CD4-positive, alpha-beta T cell treated with Interferon alpha-2 for 1 hour (primary cell): ENCODE results near the gene MXRA8.
"Not testable (repeated sequence)": the region's sequence is repeated elsewhere in the genome, so short reads cannot be mapped to it uniquely, and the experiment has no call there.

Experiments used
- DNase-seq, 2 donors: peaks; one replicate each; pipeline ENCODE4 v3.0.0-alpha.2; 2020 to 2022

MXRA8 gene

DNA sequence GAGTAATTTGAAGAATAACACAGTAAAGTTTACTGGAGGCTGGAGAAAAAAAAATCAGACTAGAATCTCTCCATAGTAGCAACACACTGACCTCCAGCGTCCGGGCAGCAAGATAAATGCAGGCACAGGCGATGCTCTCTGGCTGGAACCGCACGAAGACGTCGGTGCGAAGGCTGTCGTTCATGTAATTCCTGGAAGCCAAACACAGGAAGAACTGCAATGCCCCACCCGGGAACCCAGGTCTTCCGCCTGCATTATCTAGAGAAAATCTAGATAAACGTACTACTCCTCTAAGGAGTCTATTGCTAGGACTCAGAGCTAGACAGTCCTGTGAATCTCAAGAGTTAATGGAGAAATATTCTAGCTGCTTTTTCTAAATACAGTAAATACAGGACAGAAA, 32.3 kb upstream of the MXRA8 start:
- DNase-seq, result no peak

DNA sequence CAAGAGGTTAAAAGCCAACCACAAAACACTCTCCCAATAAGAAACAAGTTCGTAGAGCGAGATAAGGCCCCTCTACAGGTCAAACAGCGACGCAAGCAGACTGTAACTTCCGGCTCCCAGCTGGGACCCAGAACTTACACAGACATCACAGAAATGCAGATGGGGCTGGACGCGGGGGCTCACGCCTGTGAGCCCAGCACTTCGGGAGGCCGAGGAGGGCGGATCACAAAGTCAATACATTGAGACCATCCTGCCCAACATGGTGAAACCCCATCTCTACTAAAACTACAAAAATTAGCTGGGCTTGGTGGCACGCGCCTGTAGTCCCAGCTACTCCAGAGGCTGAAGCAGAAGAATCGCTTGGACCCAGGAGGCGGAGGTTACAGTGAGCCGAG, 29.7 kb upstream of the MXRA8 start:
- DNase-seq, result no peak

GRCh38 chr1:1387098-1388077, 29.0 kb upstream of the MXRA8 start:
- no peak for DNase-seq

DNA sequence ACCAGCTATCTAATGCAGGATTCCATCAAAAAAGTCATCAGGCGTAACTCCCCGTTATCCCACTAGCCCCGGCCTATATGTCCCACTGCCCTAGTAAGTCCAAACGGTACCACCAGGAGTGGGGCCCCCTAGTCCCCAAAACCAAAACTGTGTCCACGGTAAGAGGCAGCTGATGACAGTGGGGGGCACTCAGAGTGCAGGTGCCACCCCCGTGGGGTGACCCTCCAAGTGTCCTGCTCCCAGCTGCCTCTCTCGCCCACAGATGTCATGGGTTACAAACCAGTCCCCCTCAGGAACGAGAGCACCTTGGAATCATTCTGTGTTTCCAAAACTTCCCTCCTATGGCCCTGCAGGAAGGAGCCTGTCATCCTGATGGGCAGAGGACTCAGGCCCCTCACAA, 27.6 kb upstream of the MXRA8 start:
- DNase-seq, result no peak

GRCh38 chr1:1385339-1385738, 27.0 kb upstream of the MXRA8 start:
- DNase-seq, result not testable (repeated sequence)

DNA sequence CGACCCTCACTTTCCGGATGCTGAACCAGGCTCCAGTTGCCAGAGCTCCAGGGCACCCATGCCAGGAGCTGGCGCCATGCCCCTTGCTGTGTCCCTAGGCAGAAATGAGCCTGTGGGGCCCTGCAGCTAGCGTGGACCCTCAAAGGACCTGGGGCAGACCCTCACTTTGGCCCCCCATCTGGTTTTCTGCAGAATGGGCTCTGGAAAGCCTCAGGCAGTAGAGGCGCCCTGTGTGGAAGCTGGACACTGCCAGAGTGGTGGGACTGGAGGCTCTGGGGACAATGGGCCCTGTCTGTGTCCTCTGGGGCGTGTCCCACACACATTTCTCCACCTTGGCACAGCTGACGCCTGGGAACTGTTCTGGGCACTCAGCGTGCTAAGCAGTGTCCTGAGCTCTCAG, 22.9 kb upstream of the MXRA8 start:
- no peak for DNase-seq

GRCh38 chr1:1380860-1381259, 22.5 kb upstream of the MXRA8 start:
- DNase-seq, result no peak

DNA sequence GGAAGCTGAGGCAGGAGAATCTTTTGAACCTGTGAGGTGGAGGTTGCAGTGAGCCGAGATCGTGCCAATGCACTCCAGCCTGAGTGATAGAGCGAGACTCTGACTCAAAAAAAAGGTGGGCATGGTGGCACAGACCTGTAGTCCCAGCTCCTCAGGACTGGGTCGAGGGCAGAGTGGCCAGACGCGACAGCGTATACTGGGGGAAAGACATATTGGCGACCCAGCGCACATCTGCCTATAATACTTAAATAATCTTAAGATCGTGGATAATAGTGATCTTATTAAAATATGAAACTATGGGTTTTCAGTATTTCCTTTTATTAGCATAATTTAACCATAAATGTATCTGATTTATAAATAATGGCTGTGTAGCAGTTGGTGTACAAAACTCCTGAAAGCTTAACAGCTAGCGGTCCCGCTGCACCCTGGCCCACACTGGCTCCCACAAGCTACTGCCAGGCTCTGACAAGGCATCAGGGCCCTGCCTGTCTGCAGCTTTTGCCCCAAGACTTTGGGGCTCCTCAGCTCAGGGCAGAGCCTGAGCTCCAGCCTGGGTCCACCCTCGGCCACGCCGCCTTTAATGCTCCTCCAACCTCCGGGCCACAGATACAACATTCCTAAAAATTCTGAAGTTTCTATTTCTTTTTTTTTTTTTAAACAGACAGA, 19.3 kb upstream of the MXRA8 start:
- no peak for DNase-seq

- DNase-seq, result no peak
Observed at GRCh38 chr1:1376551-1377226, 18.3 kb upstream of the MXRA8 start.

DNA sequence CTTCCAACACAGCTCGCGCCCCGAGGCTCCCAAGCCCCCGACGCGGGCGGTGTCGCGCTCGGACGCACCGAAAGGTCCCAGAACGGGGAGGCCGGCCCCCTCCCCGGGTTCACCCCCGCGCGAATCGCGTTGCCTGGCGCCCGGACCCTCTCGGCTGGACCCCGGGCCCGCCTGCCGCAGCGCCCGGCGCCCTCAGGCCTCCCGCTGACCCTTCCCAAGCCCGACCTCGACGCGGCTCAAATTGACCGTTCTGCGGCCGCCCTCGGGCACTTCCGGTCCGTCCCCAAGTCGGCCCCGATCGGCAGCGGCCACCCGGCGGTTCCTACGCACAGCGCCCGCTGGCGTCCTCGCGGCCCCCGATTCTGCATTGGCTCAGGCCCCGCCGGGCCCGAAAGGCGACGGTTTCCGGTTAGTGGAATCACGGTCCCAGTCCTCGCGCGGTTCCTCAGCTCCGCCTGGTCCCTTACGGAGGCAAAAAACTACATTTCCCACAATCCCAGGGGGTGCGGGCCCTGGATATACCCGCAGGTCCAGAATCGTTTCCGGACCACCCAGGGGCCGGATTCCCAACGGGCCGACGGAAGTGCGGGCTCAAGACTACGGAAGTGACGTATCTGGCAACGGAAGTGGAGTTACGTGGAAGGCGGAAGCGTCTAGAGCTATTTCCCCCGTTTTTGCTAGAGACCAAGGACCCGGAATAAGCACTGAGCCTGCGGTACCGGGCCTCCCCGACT, 16.7 kb upstream of the MXRA8 start, which contains the start of gene AURKAIP1:
Gene AURKAIP1, minus strand, starts transcription at position 279 of the 734 bp plus-strand sequence. CDS start 451 bp downstream, outside the sequence.
- peak; percentile 99 for DNase-seq

- DNase-seq, result no peak
Observed at GRCh38 chr1:1374589-1374928, 16.2 kb upstream of the MXRA8 start.

- no peak for DNase-seq
Observed at GRCh38 chr1:1373815-1374588, 15.6 kb upstream of the MXRA8 start.

DNA sequence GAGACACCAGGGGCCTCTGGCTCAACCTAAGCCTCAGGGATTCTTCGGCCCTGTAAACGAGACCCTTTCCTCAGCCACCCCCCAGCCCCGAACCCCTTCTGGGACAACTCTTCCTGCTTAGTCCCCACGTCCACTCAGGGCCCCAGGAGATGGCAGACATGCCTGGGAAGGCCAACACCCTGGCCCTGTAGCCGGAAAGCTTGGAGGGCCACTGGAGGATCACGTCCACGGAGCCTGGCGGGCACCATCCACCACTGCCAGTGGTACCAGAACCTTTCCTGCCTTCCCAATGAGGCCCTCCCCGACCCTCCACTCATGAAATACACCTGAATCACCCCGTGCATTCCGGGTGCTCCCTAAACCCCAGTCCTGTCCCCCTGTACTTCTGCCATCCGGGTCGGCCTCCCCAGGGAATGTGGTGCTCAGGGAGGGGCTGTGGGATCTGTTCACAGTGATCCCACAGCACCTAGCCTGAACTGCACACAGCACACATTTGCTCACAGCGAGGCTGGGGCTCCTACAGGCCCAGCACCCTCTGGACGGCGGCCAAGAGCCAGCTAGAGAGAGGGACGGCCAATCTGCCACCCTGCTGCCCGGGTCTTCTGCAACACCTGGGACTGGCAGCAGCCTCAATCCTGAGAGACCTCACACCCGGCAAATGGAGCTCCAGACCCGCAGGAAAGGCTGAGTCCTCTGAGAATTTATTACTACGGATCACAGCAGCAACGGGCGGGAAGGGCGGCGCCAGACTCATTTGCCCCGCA, 14.9 kb upstream of the MXRA8 start:
- no peak for DNase-seq

GRCh38 chr1:1371746-1372711, 13.7 kb upstream of the MXRA8 start:
- DNase-seq, result peak; percentile 68 to 79

- DNase-seq, result peak; percentile 74 to 86
Observed at GRCh38 chr1:1371364-1371745, 13.0 kb upstream of the MXRA8 start.

- DNase-seq, result no peak
Observed at GRCh38 chr1:1370771-1371300, 12.5 kb upstream of the MXRA8 start.

GRCh38 chr1:1370094-1370493, 11.7 kb upstream of the MXRA8 start:
- DNase-seq, result not testable (repeated sequence)

GRCh38 chr1:1367315-1367714, 9.0 kb upstream of the MXRA8 start:
- no peak for DNase-seq

DNA sequence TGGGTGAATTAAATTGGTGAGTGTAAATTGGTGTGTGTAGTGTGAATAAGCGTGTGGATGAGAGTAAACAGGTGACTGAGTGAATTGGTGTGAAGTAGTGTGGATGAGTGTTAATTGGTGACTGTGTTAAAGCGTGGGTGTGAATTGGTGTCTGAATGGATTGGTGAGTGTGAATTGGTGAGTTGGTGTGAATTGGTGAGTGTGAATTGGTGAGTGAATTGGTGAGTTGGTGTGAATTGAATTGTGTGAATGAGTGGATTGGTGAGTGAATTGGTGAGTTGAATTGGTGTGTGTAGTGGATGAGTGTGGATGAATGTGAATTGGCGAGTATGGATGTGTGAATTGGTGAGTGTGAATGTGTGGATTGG, 8.3 kb upstream of the MXRA8 start:
- no peak for DNase-seq
